IPS-11a (cell line): ENCODE results near the gene IQSEC1.

Experiments
- H3K4me3 ChIP-seq: one replicate; pipeline ENCODE4 v1.5.1; 2013; ENCODE audit warnings: low read depth, low read length, control low read depth

The IQSEC1 gene

GRCh38 chr3:13070391-13071070, 2.7 kb downstream of the IQSEC1 start:
- no peak overlapping the region for H3K4me3 ChIP-seq

- no peak overlapping the region for H3K4me3 ChIP-seq
Measured at GRCh38 chr3:13069495-13069894, 3.7 kb downstream of the IQSEC1 start.

GRCh38 chr3:13068269-13069010, 4.8 kb downstream of the IQSEC1 start:
- no peak overlapping the region for H3K4me3 ChIP-seq

- no peak overlapping the region for H3K4me3 ChIP-seq
Measured at GRCh38 chr3:13067778-13068177, 5.5 kb downstream of the IQSEC1 start.

DNA sequence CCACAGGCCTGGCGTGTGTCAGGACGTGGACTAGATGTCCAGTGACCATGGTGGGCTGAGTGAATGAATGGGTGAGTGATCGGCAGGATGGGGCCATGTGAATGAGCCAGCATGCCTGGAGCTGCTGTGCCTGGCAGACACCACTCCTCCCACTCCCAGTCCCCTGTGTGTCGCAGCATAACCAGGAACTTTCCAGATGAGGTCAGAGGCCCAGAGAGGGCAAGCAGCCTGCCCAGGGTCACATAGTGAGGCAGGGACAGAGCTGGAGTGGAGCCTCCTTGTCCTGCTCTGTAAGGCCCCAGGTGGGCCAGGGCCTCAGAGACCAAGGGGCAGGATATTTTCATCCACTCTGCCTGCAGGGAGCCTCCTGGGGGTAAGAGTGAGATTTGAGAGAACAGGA, 6.4 kb downstream of the IQSEC1 start:
- no peak overlapping the region for H3K4me3 ChIP-seq

DNA sequence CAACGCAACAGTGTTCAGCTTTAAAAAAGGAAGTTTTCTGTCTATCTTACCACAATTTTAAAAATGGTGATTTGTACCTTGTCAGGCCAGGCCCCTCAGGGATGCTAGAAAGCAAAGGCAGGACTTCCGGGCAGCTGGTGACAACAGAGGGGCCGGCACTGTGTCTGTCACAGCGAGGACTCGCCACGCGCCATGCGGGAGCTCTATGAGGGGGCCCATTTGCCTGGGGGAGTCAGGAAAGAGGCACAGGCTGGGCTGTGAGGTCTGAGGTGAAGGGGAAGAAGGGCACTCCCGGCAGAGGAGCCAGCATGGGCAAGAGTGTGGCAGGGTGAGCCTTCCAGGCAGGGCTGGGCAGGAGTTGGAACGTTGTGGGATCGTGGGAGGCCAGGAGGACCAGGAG, 7.0 kb downstream of the IQSEC1 start:
- no peak overlapping the region for H3K4me3 ChIP-seq

- no peak overlapping the region for H3K4me3 ChIP-seq
Measured at GRCh38 chr3:13065727-13066126, 7.5 kb downstream of the IQSEC1 start.

DNA sequence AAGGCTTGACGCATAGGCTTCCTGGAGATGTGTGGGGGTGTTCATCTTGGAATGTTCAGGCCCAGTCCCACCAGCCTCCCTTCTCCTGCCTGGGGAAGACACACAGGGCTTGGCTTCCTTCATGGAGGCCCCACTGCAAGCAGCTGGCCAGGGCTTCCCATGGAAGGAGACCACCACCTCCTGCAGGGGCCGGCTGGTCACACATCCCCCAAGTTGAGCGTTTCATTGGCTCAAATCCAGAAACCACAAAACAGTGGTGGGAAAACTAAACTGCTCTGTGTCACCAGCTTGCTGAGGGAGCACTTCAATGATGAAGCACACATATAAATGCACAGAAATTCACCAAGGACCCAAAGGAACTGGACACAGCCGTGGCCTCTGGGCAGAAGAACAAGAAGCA, 8.3 kb downstream of the IQSEC1 start:
- H3K4me3 ChIP-seq = no peak overlapping the region

DNA sequence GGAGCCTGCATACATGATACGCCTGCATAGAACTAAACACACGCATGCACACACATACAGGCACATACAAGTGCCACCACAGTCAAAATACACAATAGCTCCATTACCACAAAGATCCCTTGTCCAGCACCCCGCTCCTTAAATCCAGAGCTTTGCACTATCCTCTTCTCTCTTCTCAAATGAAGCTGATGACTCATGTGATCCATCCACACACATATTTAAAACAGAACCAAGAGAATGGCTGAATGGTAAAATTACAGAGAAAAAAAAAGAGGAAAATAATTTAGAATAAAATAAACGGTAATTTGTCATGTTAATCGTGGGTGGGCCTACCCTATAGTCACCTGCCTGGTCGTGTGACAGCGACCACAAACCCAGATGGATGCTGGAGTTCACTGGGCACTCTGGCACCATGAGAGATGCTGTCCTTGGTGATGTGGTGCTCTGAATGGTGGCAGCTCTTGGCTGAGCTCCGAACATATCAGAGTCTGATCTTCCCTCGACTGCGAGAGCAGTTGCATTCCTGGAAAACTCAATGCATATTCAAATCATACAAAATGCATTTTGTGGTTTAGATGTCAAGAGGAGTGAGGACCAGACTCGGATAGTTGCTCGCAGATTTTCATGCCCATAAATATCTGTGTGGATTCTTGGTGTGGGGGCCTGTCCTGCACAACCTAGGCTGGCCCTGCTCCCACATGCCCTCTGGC, 8.9 kb downstream of the IQSEC1 start:
- no peak overlapping the region for H3K4me3 ChIP-seq

GRCh38 chr3:13063225-13063624, 10.0 kb downstream of the IQSEC1 start:
- no peak overlapping the region for H3K4me3 ChIP-seq

- H3K4me3 ChIP-seq = no peak overlapping the region
Measured at GRCh38 chr3:13062647-13063046, 10.6 kb downstream of the IQSEC1 start.

DNA sequence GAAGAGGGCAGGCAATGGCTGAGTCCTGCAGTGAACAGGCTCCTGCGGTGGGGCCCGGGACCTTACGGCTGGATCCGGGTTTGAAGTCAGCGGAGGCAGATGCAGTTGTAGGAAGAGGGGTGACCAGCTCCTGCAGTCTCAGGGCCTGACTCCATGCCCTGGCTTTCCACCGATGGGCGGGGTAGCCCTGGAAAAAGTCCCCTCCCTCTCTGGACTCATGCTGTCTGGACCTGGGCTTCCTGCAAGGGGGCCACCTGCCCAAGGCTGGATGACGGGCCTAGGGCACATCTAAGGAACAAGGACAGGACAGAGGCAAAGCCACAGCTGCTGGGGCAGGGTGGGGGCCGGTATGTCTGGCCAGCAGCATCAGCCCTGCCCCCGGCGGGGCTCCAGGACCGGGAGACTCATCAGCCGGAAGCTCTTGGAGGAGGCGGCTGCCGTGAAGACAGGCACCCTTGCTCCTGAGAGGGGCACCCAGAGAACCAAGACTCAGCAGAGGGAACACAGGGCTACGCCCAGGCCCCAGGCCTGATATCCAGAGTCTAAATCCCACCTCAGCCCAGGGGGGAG, 12.8 kb downstream of the IQSEC1 start:
- H3K4me3 ChIP-seq = no peak overlapping the region

GRCh38 chr3:13058346-13059120, 14.7 kb downstream of the IQSEC1 start:
- H3K4me3 ChIP-seq = no peak overlapping the region

DNA sequence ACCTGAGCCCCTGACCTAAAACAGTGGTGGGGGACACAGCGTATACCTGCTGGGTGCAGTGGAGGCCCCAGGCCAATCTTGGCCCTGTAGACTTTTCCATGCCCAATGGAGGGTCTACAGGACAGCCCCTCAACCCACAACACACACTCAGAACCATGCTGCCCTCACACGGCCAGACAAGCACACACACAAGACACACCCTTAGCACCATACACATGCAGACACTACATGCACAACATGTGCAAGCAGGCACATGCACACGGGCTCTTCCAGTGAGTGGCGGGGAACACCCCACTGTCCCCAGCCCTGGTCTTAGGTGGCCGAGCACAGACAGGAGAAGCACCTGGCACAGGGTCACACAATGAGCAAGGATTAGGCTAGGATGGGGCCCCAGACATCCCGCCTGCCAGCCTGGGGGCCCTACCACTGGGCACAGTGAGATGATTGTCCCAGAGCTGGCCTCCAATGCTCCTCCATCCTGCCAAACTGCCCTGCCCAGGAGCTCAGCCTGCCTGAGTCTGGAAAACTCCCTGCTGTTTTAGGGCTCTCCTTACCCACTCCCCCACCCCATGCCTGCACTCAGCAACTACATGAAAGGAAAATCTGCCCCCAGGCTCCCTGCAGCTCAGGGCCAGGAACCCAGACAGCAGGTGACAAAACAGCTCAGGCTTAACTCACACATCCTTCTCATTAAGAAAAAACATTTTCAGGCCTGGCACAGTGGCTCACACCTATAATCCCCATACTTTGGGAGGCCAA, 15.8 kb downstream of the IQSEC1 start:
- no peak overlapping the region for H3K4me3 ChIP-seq

- no peak overlapping the region for H3K4me3 ChIP-seq
Measured at GRCh38 chr3:13055634-13056033, 17.6 kb downstream of the IQSEC1 start.

- no peak overlapping the region for H3K4me3 ChIP-seq
Measured at GRCh38 chr3:13054341-13055285, 18.6 kb downstream of the IQSEC1 start.

DNA sequence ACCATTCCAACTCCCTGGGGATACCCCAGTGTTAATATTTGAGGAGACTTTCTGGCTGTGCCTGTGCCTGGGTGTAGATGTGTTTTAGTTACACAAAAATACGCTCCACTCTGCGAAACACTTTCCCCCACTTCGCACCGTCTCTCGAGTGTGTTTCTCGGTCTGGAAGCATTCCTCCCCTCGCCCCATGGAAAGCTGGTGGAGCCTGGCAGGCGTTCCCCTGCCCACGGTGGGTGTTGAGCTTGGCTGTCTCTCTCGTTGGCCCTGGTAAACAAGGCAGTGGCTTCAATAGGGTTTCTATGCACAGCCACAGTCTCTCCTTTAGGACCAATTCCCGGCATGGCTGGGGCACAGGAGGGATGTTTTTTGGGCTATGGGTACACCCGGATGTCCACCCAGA, 19.3 kb downstream of the IQSEC1 start:
- H3K4me3 ChIP-seq = no peak overlapping the region

GRCh38 chr3:13053420-13053819, 19.8 kb downstream of the IQSEC1 start:
- no peak overlapping the region for H3K4me3 ChIP-seq

- no peak overlapping the region for H3K4me3 ChIP-seq
Measured at GRCh38 chr3:13052191-13052820, 20.9 kb downstream of the IQSEC1 start.
